NCI-H2196 (cell line): ENCODE results near the gene NOXA1.
A peak's percentile ranks its signal among the peaks of the same experiment; 100 is the strongest.
"Not testable (repeated sequence)": the region's sequence is repeated elsewhere in the genome, so short reads cannot be mapped to it uniquely, and the experiment has no call there.

Source experiments
- DNase-seq: peaks from one replicate; lab custom pipeline; 2025; ENCODE audit not compliant: unreplicated experiment; lab: John Stamatoyannopoulos, UW

Gene NOXA1

GRCh38 chr9:137439158-137439714 lies 16.0 kb downstream of the NOXA1 start:
- no peak for DNase-seq

GRCh38 chr9:137441289-137441934 lies 18.2 kb downstream of the NOXA1 start, which contains the start of gene ENTPD8:
Gene ENTPD8 (minus strand): TSS chr9:137441357. CDS start chr9:137438285, 3,072 bp downstream.
- DNase-seq: peak; percentile 88

DNA sequence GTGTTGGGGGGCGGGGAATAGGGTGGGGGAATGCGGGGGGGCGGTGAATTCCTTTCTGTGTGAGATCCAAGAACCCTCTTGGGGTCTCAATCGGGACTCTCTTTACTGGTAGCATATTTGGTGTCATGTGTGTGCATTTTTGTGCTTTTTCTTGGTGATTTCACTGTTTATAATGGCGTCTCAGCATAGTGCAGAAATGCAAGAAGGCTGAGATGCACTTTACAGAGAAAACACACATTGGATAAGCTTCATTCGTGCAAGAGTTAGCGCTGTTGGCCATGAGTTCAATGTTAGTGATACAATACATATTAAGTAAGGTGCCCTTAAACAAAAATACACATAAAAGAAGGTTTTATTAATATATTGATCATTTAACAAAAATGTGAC lies 18.7 kb downstream of the NOXA1 start:
- no peak for DNase-seq

- DNase-seq: no peak
Observed at GRCh38 chr9:137444106-137444790, 21.1 kb downstream of the NOXA1 start.

- DNase-seq: peak; percentile 69
Observed at GRCh38 chr9:137445275-137445807, 22.1 kb downstream of the NOXA1 start.

- no peak for DNase-seq
Observed at GRCh38 chr9:137445930-137446431, 22.8 kb downstream of the NOXA1 start.

GRCh38 chr9:137446851-137447471 lies 23.8 kb downstream of the NOXA1 start:
- no peak for DNase-seq

GRCh38 chr9:137447722-137448601 lies 24.8 kb downstream of the NOXA1 start:
- DNase-seq: no peak

GRCh38 chr9:137448602-137448962 lies 25.4 kb downstream of the NOXA1 start:
- no peak for DNase-seq

DNA sequence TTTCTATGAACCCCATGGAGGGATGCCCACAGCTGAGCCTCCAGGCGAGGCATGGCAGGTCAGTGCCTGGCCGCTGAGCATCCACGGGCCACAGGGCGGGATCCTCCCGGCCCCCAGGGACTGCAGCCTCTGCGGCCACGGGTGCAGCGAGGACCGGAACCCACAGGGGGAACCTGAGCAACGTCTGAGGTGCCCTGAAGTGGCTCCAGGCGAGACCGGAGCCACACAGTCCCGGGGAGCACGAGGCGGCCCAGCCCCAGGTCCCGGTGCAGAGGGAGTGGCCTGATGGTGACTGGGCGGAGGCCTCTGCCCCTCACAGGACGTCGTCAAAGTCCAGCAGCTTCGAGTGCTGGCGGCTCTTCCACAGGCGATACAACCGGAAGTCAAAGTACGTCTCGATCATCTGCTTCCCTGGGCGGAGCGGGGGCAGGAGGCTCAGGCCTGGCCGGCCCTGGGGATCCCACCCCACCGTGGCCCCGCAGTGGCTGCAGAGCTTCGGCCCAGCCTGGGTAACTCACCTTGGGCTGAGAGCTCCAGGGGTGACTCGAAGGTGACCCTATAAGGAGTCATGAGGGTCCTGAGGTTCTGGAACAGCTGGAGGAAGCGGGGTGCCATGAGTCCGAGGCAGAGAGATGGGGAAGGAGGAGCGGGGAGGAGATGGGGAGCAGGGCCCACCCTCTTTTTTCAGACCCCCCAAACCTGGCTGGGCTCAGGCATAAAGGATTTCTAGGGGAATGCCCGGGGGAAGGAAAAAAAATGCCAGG lies 26.1 kb downstream of the NOXA1 start:
- DNase-seq: no peak

GRCh38 chr9:137449931-137450538 lies 26.8 kb downstream of the NOXA1 start:
- no peak for DNase-seq

DNA sequence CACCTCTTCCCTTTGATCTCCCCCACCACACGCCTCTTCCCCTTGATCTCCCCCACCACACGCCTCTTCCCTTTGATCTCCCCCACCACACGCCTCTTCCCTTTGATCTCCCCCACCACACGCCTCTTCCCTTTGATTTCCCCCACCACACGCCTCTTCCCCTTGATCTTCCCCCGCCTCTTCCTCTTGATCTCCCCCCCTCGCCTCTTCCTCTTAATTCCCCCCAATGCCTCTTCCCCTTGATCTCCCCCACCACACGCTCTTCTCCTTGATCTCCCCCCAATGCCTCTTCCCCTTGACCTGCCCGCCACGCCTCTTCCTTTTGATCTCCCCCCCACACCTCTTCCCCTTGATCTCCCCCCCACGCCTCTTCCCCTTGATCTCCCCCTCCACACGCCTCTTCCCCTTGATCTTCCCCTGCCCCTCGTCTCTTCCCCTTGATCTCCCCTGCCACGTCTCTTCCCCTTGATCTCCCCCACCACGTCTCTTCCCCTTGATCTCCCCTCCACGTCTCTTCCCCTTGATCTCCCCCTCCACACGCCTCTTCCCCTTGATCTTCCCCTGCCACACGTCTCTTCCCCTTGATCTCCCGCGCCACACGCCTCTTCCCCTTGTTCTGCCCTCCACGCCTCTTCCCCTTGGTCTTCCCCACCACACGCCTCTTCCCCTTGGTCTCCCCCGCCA lies 27.5 kb downstream of the NOXA1 start:
- not testable (repeated sequence) for DNase-seq

DNA sequence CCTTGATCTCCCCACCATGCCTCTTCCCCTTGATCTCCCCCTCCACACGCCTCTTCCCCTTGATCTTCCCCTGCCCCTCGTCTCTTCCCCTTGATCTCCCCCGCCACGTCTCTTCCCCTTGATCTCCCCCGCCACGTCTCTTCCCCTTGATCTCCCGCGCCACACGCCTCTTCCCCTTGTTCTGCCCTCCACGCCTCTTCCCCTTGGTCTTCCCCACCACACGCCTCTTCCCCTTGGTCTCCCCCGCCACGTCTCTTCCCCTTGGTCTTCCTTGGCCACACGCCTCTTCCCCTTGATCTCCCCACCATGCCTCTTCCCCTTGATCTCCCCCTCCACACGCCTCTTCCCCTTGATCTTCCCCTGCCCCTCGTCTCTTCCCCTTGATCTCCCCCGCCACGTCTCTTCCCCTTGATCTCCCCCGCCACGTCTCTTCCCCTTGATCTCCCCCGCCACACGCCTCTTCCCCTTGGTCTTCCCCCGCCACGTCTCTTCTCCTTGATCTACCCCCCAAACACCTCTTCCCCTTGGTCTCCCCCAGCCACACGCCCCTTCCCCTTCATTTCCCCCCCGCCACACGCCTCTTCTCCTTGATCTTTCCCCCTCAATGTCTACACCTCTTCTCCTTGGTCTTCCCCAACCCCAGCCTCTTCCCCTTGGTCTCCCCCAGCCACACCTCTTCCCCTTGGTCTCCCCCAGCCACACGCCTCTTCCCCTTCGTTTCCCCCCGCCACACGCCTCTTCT lies 28.2 kb downstream of the NOXA1 start:
- DNase-seq: not testable (repeated sequence)

DNA sequence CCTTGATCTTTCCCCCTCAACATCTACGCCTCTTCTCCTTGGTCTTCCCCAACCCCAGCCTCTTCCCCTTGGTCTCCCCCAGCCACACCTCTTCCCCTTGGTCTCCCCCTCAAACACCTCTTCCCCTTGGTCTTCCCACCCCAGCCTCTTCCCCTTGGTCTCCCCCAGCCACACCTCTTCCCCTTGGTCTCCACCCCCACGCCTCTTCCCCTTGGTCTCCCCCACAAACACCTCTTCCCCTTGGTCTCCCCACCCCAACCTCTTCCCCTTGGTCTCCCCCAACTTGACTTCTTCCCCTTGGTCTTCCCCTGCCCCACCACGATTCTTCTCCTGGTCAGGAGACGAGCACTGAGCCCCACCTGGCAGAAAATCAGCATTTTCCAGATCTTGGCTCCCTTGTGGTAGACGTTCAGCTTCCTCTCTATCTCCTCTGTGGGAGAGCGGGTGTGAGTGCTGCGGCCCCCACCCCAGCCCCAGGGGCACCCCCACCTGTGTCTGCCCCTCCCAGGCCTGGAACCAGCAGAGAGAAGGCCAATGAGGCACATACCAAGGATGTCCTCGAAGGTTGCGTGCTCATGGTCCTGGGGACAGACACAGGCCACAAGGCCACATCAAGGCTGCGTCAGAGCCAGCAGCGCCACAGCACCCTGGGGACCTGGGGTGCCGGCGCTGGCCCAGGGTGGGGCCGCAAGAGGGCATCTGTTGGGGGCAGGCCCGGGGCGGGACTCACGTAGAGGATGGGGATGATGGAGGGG lies 29.0 kb downstream of the NOXA1 start:
- no peak for DNase-seq

- DNase-seq: no peak
Observed at GRCh38 chr9:137452761-137453642, 29.8 kb downstream of the NOXA1 start.

GRCh38 chr9:137453643-137454081 lies 30.5 kb downstream of the NOXA1 start:
- DNase-seq: peak; percentile 21
